Measurements from ENCODE around the gene ARHGEF17. TPM values are rescaled to one million over a fixed set of nuclear protein-coding genes. Genes with fewer than 3 reads are reported as not detected.

The ARHGEF17 gene
- total RNA-seq, 4 donors from 2014 or later: 10.2 to 18.8 (median 14.7) TPM

DNA sequence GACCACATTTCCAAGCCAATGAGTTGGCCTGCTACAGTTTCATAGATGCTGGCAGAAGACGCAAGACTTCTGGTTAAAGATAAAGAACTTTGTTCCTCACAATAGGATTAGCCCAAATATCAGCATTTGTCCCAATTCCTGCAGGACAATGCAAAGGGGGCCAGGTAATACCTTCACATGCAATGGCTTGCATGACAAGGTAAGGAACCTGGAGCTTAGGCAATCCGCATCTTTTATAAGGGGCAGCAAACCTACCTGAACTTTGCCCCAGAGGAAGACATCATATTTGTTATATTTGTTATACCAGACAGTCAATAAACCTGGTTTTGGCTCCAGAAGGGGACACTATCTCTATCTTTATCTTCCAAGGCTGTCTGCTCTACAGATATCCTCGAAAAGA lies 30.6 kb upstream of the ARHGEF17 start:
- no peak for DNase-seq (ENCODE audit: low spot score in 2 of 2)
- TF ChIP-seq, protein P1, sequence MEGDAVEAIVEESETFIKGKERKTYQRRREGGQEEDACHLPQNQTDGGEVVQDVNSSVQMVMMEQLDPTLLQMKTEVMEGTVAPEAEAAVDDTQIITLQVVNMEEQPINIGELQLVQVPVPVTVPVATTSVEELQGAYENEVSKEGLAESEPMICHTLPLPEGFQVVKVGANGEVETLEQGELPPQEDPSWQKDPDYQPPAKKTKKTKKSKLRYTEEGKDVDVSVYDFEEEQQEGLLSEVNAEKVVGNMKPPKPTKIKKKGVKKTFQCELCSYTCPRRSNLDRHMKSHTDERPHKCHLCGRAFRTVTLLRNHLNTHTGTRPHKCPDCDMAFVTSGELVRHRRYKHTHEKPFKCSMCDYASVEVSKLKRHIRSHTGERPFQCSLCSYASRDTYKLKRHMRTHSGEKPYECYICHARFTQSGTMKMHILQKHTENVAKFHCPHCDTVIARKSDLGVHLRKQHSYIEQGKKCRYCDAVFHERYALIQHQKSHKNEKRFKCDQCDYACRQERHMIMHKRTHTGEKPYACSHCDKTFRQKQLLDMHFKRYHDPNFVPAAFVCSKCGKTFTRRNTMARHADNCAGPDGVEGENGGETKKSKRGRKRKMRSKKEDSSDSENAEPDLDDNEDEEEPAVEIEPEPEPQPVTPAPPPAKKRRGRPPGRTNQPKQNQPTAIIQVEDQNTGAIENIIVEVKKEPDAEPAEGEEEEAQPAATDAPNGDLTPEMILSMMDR (IDR thresholded peaks at IDR 0.05): no peak
- TF ChIP-seq POLR2A (IDR thresholded peaks at IDR 0.05): no peak
- WGBS, 2 donors: 85 to 89% methylated on average over 3 of the region's 3 CpGs
- intact Hi-C loops (cut with DNase I; ENCODE audit: low total_unique reads): no loop called here
- H3K4me3 ChIP-seq (ENCODE audit: low read depth, poor library complexity, severe bottlenecking): no peak overlapping the region

DNA sequence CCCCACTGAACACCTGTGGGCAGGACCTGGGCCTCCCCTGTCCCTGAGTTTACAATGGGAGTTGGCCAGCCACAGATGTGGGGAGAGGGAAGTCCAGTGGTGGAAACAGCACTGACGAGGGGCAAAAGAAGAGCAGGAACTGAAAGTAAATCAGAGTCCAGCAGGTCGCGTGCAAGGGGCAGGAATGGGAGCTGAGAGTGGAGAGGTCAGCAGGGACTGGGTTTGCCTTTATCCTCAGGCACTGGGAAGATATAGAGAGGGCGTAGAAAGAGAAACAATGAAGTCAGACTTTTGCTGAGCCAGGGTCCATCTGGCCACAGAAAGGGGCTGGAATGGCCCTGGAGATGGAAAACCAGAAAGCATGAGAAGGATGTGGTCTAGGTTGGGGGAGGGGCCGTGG lies 27.4 kb upstream of the ARHGEF17 start:
- intact Hi-C loops (cut with DNase I; ENCODE audit: low total_unique reads): no loop called here
- TF ChIP-seq, protein P1 (IDR thresholded peaks at IDR 0.05): no peak
- TF ChIP-seq POLR2A (IDR thresholded peaks at IDR 0.05): no peak
- no peak for DNase-seq (ENCODE audit: low spot score in 2 of 2)

DNA sequence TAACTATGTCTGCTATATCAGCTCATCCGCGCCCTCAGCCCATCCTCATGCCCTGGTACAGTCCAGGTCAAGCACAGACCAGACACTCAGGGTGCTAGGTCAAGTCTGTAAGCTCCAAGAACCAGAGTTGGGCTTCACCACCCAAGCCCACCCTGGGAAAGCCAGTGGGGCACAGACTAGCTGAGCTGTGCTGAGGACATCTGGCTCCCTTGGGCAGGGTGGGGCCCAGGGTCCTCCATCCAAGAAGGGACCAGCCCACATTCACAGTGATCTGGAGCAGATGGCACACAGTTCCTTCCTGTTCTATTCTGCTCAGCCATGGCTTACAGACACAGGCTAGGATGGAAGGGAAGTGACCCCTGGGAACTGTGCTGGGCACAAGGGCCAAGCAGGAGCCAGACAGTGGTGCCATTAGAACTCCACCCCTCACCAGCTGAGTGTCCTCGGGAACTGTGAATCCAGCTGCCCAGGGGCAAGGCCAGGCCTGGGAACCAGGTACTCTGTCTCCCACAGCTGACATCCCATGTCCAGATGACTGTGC lies 26.8 kb upstream of the ARHGEF17 start:
- TF ChIP-seq, protein P1 (IDR thresholded peaks at IDR 0.05): no peak
- no peak for TF ChIP-seq POLR2A (IDR thresholded peaks at IDR 0.05)
- WGBS, 2 donors: 82 to 89% methylated on average over 3 of the region's 3 CpGs
- intact Hi-C loops (cut with DNase I; ENCODE audit: low total_unique reads): no loop called here
- DNase-seq (ENCODE audit: low spot score in 2 of 2): no peak
- H3K4me3 ChIP-seq (ENCODE audit: low read depth, poor library complexity, severe bottlenecking): no peak overlapping the region

More for the DNA sequence above, 27.4 kb upstream of the ARHGEF17 start:
- 75 to 86% methylated on average over 5 of the region's 5 CpGs for WGBS, 2 donors
- no peak overlapping the region for H3K4me3 ChIP-seq (ENCODE audit: low read depth, poor library complexity, severe bottlenecking)

DNA sequence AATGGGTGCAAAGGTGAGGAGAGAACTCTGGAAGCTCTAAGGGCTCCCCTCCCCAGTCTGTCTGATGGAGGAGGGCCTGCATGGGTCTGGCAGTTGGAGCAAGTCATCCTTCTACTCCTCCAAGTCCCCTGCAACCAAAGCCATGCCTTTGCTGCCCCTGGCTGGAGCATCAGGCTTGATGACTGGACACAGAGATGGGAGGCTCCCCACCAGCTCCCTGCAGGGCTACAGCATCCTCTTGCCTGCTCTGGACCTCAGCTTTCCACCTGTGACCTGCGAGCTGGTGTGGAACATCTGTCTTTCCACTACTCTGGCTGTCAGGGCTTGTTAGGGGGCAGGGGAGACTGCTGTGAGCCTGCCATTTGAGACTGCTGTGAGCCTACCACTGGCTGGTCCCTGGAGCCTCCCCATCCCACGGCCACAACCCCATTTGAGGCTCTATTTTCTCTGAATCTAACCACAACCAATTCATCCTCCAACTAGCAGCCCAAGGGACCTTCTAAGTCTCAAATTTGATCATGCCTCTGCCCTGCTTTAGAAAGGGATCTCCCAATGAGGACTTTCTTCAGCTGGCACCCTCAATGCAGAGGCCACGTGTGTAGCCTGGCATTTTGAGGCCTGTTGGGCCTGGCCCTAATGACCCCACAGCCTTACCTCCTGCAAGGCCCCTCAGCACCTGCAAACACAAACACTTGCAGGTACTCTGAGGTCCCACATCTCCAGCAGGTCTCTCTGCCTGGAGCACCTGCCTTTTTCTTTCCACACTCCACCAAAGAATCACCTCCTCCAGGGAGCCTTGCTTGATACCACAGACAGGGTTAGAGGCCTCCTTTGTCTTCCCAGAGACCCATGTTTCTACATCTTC lies 26.0 kb upstream of the ARHGEF17 start:
- DNase-seq (ENCODE audit: low spot score in 2 of 2): no peak
- no peak for TF ChIP-seq POLR2A (IDR thresholded peaks at IDR 0.05)
- TF ChIP-seq, protein P1 (IDR thresholded peaks at IDR 0.05): no peak
- WGBS, 2 donors: 91 to 93% methylated on average over 2 to 3 of the region's 3 CpGs
- intact Hi-C loops (cut with DNase I; ENCODE audit: low total_unique reads): loop anchor here (1.0 kb wide), 1 partner anchor 47 kb away; no protein-coding TSS in a partner anchor
- H3K4me3 ChIP-seq (ENCODE audit: low read depth, poor library complexity, severe bottlenecking): no peak overlapping the region

DNA sequence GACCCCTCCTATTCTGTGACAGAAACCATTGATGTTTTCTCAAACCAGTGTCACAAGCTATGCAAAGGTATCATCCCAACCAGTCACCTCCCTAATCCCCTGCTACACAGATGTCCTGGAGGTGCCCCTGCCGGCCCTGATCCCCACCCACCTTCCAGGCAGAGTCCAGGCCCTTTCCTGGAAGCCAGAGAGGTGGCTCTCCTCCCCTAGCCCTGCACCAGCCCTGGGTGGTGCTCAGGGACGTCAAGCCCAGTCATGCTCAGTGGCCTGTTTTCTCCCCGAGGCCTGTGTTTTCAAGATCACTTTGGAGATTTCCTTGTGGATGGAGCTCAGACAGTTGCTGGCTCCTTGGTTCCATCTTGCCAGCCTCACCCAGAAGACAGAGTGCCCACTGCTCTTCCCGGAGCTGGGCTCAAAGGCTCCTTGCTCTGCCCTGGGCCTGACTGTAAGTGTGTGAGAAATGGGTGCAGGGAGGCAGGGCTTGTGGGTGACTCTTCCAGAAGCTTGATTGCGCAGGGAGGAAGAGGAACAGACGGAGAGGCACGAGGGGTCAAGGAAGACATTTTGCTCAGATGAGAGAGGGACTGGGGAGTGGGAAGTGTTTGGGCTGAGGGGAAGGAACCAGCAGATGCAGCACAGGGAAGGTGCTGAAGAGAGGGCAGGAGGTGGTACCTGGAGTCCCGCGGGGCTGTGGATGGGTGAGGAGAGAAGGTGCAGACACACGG lies 24.6 kb upstream of the ARHGEF17 start:
- DNase-seq (ENCODE audit: low spot score in 2 of 2): no peak
- H3K4me3 ChIP-seq (ENCODE audit: low read depth, poor library complexity, severe bottlenecking): no peak overlapping the region
- intact Hi-C loops (cut with DNase I; ENCODE audit: low total_unique reads): no loop called here
- 65 to 74% methylated on average over 10 of the region's 10 CpGs for WGBS, 2 donors
- TF ChIP-seq POLR2A (IDR thresholded peaks at IDR 0.05): no peak
- TF ChIP-seq, protein P1 (IDR thresholded peaks at IDR 0.05): no peak

All from lower leg skin (tissue), 4 donors.